CD4-positive, CD25-positive, alpha-beta regulatory T cell (primary cell): ENCODE measurements around the gene KRTAP13-4. TPM values are rescaled to one million over a fixed set of nuclear protein-coding genes. Genes with fewer than 3 reads are reported as not detected.
A peak's percentile ranks its signal among the peaks of the same experiment; 100 is the strongest.

Source experiments
- ATAC-seq, 2 donors: fragments of 150-1000 bp; cut with Tn5 transposase; one replicate each; pipeline ENCODE4 v1.10.0; 2021; ENCODE audit warnings: low read depth in 2 of 2, moderate number of reproducible peaks in 2 of 2, moderate library complexity in 1 of 2
- DNase-seq, 3 donors: peaks; one replicate each; pipeline versions ENCODE4 v3.0.0 to v3.0.0-alpha.2; 2012 to 2022; ENCODE audit warnings: mixed read lengths in 1 of 3
- H3K27ac ChIP-seq: one replicate; pipeline ENCODE4 v1.7.0; 2013; ENCODE audit warnings: mild to moderate bottlenecking, low read length; ENCODE audit not compliant: insufficient read depth, poor library complexity, severe bottlenecking
- H3K27me3 ChIP-seq: one replicate; pipeline ENCODE4 v1.7.0; 2013; ENCODE audit warnings: low read length; ENCODE audit not compliant: control insufficient read depth, insufficient read depth
- H3K36me3 ChIP-seq: one replicate; pipeline ENCODE4 v1.7.0; 2013; ENCODE audit warnings: mild to moderate bottlenecking, low read length, moderate library complexity; ENCODE audit not compliant: control insufficient read depth, insufficient read depth
- H3K4me1 ChIP-seq: 2 replicates; pipeline ENCODE4 v1.7.0; 2013; ENCODE audit warnings: mild to moderate bottlenecking, low read length; ENCODE audit not compliant: insufficient read depth, control insufficient read depth, poor library complexity, severe bottlenecking
- H3K4me3 ChIP-seq: one replicate; pipeline ENCODE4 v1.7.0; 2013; ENCODE audit warnings: low read depth, mild to moderate bottlenecking, low read length, moderate library complexity
- H3K9me3 ChIP-seq, 2 experiments: 1 replicate in 1 of 2; 2 replicates in 1 of 2; pipeline ENCODE4 v1.7.0; 2013; ENCODE audit warnings: low read length in 2 of 2, mild to moderate bottlenecking in 1 of 2, moderate library complexity in 1 of 2; ENCODE audit not compliant: control insufficient read depth in 2 of 2
- H3K27ac Mint-ChIP-seq, 3 donors: one replicate each; pipeline ENCODE4 v1.8.0; 2020 to 2022; ENCODE audit warnings: mild to moderate bottlenecking in 3 of 3, mixed read lengths in 3 of 3, moderate library complexity in 2 of 3
- H3K27me3 Mint-ChIP-seq: one replicate; pipeline ENCODE4 v1.8.0; 2022; ENCODE audit warnings: mild to moderate bottlenecking, mixed read lengths
- H3K36me3 Mint-ChIP-seq: one replicate; pipeline ENCODE4 v1.8.0; 2020; ENCODE audit warnings: mixed read lengths
- H3K4me1 Mint-ChIP-seq, 4 donors: one replicate each; pipeline ENCODE4 v1.8.0; 2020 to 2022; ENCODE audit warnings: mixed read lengths in 4 of 4, mild to moderate bottlenecking in 1 of 4
- H3K4me3 Mint-ChIP-seq, 4 donors: one replicate each; pipeline ENCODE4 v1.8.0; 2020 to 2022; ENCODE audit warnings: mild to moderate bottlenecking in 4 of 4, mixed read lengths in 4 of 4, moderate library complexity in 3 of 4
- H3K9me3 Mint-ChIP-seq, 7 donors: one replicate each; pipeline ENCODE4 v1.8.0; 2020 to 2022; ENCODE audit warnings: mixed read lengths in 7 of 7, mild to moderate bottlenecking in 3 of 7, moderate library complexity in 2 of 7
- polyA plus RNA-seq, 4 donors: library from polyadenylated mRNA; unstranded; fragments of 300-500 nt; fragmentation: Illumina TruSeq; gene quantifications; one replicate each; pipeline ENCODE4 v1.2.3, GENCODE V29; 2021
- total RNA-seq: library from RNA; stranded (reverse); gene quantifications from one replicate; pipeline ENCODE4 v1.2.3, GENCODE V29; 2022

The KRTAP13-4 gene, protein sequence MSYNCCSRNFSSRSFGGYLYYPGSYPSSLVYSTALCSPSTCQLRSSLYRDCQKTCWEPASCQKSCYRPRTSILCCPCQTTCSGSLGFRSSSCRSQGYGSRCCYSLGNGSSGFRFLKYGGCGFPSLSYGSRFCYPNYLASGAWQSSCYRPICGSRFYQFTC
- not detected for total RNA-seq
- not detected for polyA plus RNA-seq

DNA sequence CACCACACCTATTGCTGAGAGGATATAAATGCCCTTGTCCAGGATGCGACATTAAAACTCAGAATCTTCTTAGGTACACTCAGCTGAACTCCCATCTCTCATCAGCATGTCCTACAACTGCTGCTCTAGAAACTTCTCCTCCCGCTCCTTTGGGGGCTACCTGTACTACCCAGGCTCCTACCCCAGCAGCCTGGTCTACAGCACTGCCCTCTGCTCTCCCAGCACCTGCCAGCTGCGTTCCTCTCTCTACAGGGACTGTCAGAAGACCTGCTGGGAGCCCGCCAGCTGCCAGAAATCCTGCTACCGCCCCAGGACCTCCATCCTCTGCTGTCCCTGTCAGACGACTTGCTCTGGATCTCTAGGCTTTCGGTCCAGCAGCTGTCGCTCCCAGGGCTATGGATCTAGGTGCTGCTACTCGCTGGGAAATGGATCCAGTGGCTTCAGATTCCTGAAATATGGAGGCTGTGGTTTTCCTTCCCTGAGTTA is at the start of gene KRTAP13-4:
KRTAP13-4 (plus strand) TSS at position 51 of the 486 bp plus-strand sequence; CDS start at position 107, 56 bp downstream.
- Mint-ChIP-seq H3K27me3 (no peaks in the 10 kb centered on the region), H3K4me1 (no peaks in the 10 kb centered on the region)
- ATAC-seq, result no peak

DNA sequence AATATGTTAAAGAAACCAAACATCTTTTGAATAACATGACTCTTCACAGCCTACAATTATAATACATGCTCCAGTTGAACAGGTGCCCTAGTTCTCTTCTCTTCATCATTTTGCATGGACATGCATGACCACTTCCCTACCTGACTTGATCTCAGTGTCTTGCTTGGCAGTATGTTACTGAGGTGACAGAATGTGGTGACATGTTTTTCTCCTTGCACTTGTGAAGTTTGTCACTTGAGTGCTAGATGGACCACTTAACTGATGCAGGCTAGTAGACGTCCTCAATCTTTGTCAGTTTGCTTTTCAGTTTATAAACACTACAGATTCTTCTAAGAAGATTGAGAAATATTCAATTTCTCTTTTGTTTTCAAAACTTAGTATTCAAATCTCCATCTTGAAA is 47.8 kb upstream of the KRTAP13-4 start:
- Histone ChIP-seq H3K27me3 (no peaks in the 10 kb centered on the region), H3K27ac (no peak overlapping the region), H3K9me3 (peaks cover 0 to 1% of the 10 kb centered on the region in 2 experiments), H3K4me3 (no peak overlapping the region), H3K36me3 (no peaks in the 10 kb centered on the region), H3K4me1 (no peaks in the 10 kb centered on the region)
- Mint-ChIP-seq H3K4me1 (no peaks in the 10 kb centered on the region), H3K27ac (no peak overlapping the region), H3K27me3 (peaks cover 7% of the 10 kb centered on the region), H3K9me3 (peaks cover 0 to 5% (median 0%) of the 10 kb centered on the region in 7 donors), H3K4me3 (no peak overlapping the region), H3K36me3 (no peaks in the 10 kb centered on the region)
- DNase-seq (no peak), ATAC-seq (no peak)

More for the DNA sequence above, at the start of gene KRTAP13-4:
- H3K27ac Mint-ChIP-seq, result no peak within 1 kb of the TSS
- DNase-seq, result no peak
- no peak within 1 kb of the TSS for H3K27ac ChIP-seq
- H3K9me3 ChIP-seq, result no peaks in the 10 kb centered on the region
- H3K9me3 Mint-ChIP-seq, result peaks cover 0 to 3% (median 0%) of the 10 kb centered on the region in 7 donors
- no peaks in the 10 kb centered on the region for H3K4me1 ChIP-seq
- H3K27me3 ChIP-seq, result peaks cover 2% of the 10 kb centered on the region
- no peaks in the 10 kb centered on the region for H3K36me3 Mint-ChIP-seq
- H3K4me3 ChIP-seq, result no peak within 1 kb of the TSS
- no peak within 1 kb of the TSS for H3K4me3 Mint-ChIP-seq
- no peaks in the 10 kb centered on the region for H3K36me3 ChIP-seq

DNA sequence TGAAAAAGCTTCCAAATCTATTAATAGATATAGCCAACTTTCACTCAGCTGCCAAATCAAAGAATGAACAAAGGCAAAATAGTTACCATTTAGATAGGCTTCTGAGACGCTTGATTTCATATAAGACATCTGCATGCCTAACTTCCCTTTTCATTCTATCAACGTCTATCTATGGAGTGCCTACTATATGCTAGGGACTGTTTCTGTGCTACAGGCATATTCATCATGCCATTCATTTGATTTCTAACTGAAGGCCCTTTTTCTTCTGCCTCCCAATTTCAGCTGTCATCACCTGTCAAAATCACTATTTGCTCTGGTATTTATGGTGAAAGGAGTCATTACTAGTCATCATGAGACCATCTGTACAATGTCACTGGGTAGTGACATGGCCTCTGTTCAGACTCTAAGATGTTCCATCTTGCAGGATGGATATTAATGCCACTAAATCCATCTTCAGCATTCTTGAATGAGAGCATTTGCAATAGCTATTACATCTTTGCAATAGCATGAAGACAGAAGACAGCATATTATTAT is 38.5 kb upstream of the KRTAP13-4 start:
- Mint-ChIP-seq H3K4me3 (no peak overlapping the region), H3K4me1 (no peaks in the 10 kb centered on the region)

DNA sequence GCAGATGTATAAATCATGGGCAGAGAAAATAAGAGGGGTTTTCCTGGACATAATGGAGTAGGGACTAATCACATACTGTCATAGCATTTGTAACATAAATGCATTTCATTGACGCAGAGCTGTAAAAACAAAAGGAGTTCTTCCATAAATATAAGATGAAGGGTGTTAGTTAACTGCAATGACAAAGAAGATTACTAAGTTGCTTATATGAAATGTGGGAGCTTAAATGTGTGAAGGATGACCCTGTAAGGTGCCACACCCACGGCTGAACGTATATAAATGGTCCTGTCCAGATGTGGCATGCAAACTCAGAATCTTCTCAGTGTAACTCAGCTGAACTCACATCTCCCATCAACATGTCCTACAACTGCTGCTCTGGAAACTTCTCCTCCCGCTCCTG is 34.3 kb upstream of the KRTAP13-4 start, which contains the start of gene KRTAP13-1:
KRTAP13-1 (plus strand) TSS at position 301 of the 400 bp plus-strand sequence; CDS start at position 357, 56 bp downstream.
- H3K36me3 Mint-ChIP-seq, result no peaks in the 10 kb centered on the region
- Histone ChIP-seq H3K4me1 (no peaks in the 10 kb centered on the region), H3K9me3 (no peaks in the 10 kb centered on the region), H3K27ac (no peak within 1 kb of the TSS), H3K27me3 (no peaks in the 10 kb centered on the region), H3K4me3 (no peak within 1 kb of the TSS), H3K36me3 (no peaks in the 10 kb centered on the region)
- ATAC-seq (no peak), DNase-seq (no peak)
- no peaks in the 10 kb centered on the region for H3K27me3 Mint-ChIP-seq
- H3K4me1 Mint-ChIP-seq, result no peaks in the 10 kb centered on the region
- peaks cover 0 to 5% (median 0%) of the 10 kb centered on the region in 7 donors for H3K9me3 Mint-ChIP-seq
- no peak within 1 kb of the TSS for H3K4me3 Mint-ChIP-seq
- H3K27ac Mint-ChIP-seq, result no peak within 1 kb of the TSS

More for the DNA sequence above, 38.5 kb upstream of the KRTAP13-4 start:
- Histone ChIP-seq H3K4me1 (no peaks in the 10 kb centered on the region), H3K27me3 (no peaks in the 10 kb centered on the region), H3K27ac (no peak overlapping the region), H3K4me3 (no peak overlapping the region), H3K9me3 (no peaks in the 10 kb centered on the region), H3K36me3 (no peaks in the 10 kb centered on the region)
- Mint-ChIP-seq H3K36me3 (no peaks in the 10 kb centered on the region), H3K27ac (no peak overlapping the region), H3K27me3 (no peaks in the 10 kb centered on the region), H3K9me3 (peaks cover 0 to 9% (median 1%) of the 10 kb centered on the region in 7 donors)
- ATAC-seq (no peak), DNase-seq (no peak)

DNA sequence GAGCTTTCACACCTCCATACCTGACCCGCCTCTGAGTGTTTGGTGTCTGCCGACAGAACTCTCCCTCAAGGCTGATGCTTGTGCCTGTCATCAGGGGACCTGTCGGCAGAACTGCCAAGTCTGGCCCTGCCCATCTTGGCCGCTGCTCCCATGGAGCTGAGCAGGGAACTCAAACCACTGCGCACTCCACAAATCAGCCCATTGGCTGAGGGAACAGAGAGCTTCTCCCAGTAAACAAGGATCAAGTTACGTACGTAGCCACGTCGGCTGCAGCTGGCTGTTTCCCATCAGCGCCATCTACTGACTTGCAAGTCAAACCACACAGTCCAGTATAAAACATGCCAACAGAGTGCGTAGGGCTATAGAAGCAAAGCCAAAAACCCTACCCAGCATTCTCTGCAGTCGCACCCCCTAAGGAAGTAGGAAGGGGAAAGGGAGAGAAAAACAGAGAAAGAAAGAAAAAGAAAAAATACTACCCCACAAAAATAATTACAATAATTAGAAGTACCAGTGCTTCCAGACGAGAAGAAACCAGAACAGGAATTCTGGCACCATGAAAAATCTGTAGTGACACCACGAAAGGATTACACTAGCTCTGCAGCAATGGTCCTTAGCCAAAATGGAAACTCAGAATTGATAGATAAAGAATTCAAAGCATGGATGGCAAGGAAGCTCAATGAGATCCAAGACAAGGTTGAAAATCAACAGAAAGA is 21.1 kb upstream of the KRTAP13-4 start:
- no peak for ATAC-seq
- H3K9me3 ChIP-seq, result no peaks in the 10 kb centered on the region
- DNase-seq, result peak in 1 of 3 donors; percentile 34
- Mint-ChIP-seq H3K4me1 (no peaks in the 10 kb centered on the region), H3K27ac (no peak overlapping the region), H3K36me3 (no peaks in the 10 kb centered on the region), H3K9me3 (peaks cover 0 to 10% (median 4%) of the 10 kb centered on the region in 7 donors), H3K27me3 (no peaks in the 10 kb centered on the region), H3K4me3 (no peak overlapping the region)
- H3K4me3 ChIP-seq, result no peak overlapping the region
- no peaks in the 10 kb centered on the region for H3K36me3 ChIP-seq
- no peaks in the 10 kb centered on the region for H3K4me1 ChIP-seq
- no peaks in the 10 kb centered on the region for H3K27me3 ChIP-seq
- H3K27ac ChIP-seq, result no peak overlapping the region

DNA sequence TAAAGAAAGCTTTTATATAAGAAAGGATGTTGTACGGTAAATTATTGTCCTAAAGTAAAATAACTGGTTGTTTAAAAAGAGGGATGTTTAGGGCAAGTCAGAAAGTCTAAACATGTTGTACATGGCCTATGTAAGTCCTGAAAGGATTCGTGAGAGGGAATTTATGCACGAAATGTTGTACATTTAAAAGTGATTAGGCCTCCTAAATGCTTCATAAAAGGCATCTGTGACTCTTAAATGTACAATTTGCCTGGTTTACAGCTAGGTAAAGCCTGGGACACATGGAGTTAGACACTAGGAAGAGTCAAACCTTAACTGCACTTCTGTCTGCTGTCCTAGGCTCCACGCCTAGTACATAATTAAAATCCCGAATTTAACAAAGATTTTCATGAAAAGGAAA is 14.0 kb upstream of the KRTAP13-4 start:
- no peak overlapping the region for H3K27ac Mint-ChIP-seq
- no peaks in the 10 kb centered on the region for H3K36me3 Mint-ChIP-seq
- H3K4me1 Mint-ChIP-seq, result no peaks in the 10 kb centered on the region
- peaks cover 0 to 9% (median 0%) of the 10 kb centered on the region in 7 donors for H3K9me3 Mint-ChIP-seq
- H3K4me3 Mint-ChIP-seq, result no peak overlapping the region
- Histone ChIP-seq H3K9me3 (no peaks in the 10 kb centered on the region), H3K27ac (no peak overlapping the region), H3K27me3 (no peaks in the 10 kb centered on the region), H3K36me3 (no peaks in the 10 kb centered on the region), H3K4me1 (no peaks in the 10 kb centered on the region), H3K4me3 (no peak overlapping the region)
- DNase-seq (no peak), ATAC-seq (no peak)
- H3K27me3 Mint-ChIP-seq, result no peaks in the 10 kb centered on the region

DNA sequence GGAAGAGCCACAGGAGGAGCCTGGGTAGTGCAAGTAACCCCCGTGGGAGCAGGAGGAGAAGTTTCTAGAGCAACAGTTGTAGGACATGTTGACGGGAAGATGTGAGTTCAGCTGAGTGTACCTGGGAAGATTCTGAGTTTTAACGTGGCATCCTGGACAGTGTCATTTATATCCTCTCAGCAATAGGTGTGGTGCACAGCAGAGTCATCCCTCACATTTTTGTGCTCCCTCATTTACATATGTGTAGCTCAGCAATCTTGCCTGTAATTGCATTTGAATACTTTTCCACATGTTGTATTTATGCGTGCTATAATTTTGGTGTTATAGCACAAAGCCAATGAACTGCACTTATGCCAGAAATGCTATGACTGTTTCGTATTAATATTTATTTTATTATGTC is 4.2 kb upstream of the KRTAP13-4 start, which contains the start of gene KRTAP13-3:
KRTAP13-3 (minus strand) TSS at position 101 of the 400 bp plus-strand sequence; CDS start at position 87, 14 bp downstream.
- Mint-ChIP-seq H3K9me3 (peaks cover 0 to 2% (median 0%) of the 10 kb centered on the region in 7 donors), H3K27ac (no peak within 1 kb of the TSS)
- no peaks in the 10 kb centered on the region for H3K9me3 ChIP-seq

More for the DNA sequence above, 4.2 kb upstream of the KRTAP13-4 start, which contains the start of gene KRTAP13-3:
- Mint-ChIP-seq H3K4me3 (no peak within 1 kb of the TSS), H3K27me3 (no peaks in the 10 kb centered on the region), H3K36me3 (no peaks in the 10 kb centered on the region), H3K4me1 (no peaks in the 10 kb centered on the region)
- Histone ChIP-seq H3K4me3 (no peak within 1 kb of the TSS), H3K27ac (no peak within 1 kb of the TSS), H3K36me3 (no peaks in the 10 kb centered on the region), H3K4me1 (no peaks in the 10 kb centered on the region), H3K27me3 (no peaks in the 10 kb centered on the region)
- no peak for ATAC-seq
- DNase-seq, result no peak
